GM12801 (cell line): ENCODE data around the gene MRPS11.

Experiments used
- TF ChIP-seq, protein P1 (sequence below): IDR thresholded peaks from one replicate; pipeline ENCODE4 v1.5.1; 2011; ENCODE audit warnings: control low read depth; ENCODE audit not compliant: insufficient read length; ENCODE audit errors: extremely low read depth

The MRPS11 gene

DNA sequence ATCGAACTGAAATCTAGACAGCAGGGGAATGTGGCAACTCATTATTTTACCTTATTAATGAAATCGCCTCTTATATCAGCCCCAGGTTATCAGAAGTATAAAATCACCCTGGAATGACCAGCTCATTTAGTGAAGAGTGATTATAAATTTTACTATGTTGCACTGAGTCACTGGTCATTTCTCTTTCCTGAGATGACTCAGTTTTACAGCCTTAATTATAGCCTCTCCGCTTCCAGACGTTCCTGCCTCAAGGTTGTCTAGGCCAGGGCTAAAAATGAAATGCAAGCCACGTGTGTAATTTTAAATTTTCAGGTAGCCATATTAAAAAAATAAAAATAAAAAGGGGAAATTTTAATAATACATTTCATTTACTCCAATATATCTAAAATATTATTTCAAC, 45.7 kb downstream of the MRPS11 start:
- TF ChIP-seq, protein P1, sequence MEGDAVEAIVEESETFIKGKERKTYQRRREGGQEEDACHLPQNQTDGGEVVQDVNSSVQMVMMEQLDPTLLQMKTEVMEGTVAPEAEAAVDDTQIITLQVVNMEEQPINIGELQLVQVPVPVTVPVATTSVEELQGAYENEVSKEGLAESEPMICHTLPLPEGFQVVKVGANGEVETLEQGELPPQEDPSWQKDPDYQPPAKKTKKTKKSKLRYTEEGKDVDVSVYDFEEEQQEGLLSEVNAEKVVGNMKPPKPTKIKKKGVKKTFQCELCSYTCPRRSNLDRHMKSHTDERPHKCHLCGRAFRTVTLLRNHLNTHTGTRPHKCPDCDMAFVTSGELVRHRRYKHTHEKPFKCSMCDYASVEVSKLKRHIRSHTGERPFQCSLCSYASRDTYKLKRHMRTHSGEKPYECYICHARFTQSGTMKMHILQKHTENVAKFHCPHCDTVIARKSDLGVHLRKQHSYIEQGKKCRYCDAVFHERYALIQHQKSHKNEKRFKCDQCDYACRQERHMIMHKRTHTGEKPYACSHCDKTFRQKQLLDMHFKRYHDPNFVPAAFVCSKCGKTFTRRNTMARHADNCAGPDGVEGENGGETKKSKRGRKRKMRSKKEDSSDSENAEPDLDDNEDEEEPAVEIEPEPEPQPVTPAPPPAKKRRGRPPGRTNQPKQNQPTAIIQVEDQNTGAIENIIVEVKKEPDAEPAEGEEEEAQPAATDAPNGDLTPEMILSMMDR = no peak

DNA sequence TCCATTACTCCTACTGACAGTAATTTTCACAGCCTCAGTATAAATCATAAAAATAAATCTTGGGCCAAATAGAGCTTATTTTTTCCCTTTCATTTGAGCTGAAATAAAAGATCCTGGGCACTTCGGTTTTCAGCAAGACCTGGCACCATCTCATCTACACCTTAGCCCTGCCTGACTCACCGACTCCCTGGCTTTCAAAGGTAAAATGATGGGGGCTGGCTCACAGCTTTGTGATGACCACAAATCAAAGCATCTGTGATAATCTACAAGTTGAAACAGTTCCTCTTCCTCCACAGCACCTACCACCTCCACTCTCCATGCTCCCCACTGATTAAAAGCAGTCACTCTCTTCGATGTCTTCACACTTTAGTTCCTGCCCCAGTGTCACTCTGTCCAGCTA, 51.4 kb downstream of the MRPS11 start:
- TF ChIP-seq, protein P1 = no peak

GRCh38 chr15:88525418-88525817, 57.9 kb downstream of the MRPS11 start:
- TF ChIP-seq, protein P1 = no peak

- TF ChIP-seq, protein P1 = no peak
These were observed 58.9 kb downstream of the MRPS11 start for GRCh38 chr15:88526247-88526879.

DNA sequence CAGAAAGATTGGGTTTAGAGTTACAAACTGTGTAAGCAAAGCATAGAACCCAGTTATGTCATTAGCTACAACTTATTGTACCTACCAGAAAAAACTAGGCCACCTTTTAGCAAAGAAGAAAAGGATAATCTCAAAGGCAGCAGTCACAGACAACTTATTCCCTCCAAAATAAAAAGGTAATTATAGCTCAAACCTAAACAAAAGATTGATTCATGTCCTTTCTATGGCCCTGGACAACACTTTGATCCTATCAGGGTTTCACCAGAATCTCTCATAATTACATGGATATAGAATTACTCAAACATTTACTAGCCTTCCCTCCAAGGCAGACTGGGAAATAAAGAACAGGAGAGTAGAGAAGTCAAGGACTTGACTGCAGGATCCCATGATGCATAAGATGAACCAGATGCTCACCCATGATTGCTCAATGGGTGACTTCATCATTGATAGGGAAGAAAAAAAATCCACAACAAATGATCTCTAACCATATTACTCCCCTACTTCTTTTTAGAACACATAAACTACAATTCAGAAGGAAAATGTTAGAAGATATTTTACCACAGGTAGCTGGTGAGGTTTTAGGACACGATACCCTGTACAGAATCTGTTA, 61.6 kb downstream of the MRPS11 start:
- TF ChIP-seq, protein P1 = no peak
